Measurements from ENCODE around the gene TESPA1.
"Not testable (repeated sequence)": the region's sequence is repeated elsewhere in the genome, so short reads cannot be mapped to it uniquely, and the experiment has no call there.

The TESPA1 gene

DNA sequence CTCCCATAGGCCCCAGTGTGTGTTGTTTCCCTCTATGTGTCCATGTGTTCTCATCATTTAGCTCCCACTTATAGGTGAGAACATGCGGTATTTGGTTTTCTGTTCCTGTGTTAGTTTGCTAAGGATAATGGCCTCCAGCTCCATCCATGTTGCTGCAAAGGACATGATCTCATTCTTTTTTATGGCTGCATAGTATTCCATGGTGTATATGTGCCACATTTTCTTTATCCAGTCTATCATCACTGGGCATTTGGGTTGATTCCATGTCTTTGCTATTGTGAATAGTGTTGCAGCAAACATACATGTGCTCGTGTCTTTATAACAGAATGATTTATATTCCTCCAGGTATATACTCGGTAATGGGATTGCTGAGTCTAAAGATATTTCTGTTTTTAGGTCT is 2.2 kb upstream of the TESPA1 start:
- FAIRE-seq; DNase-seq (ENCODE audit: low spot score): not testable (repeated sequence)

GRCh38 chr12:54983536-54984101 is 943 bp downstream of the TESPA1 start:
- no peak for FAIRE-seq
- DNase-seq (ENCODE audit: low spot score), result no peak

GRCh38 chr12:54981796-54982195 is 2.8 kb downstream of the TESPA1 start:
- DNase-seq (ENCODE audit: low spot score), result no peak
- no peak for FAIRE-seq

DNA sequence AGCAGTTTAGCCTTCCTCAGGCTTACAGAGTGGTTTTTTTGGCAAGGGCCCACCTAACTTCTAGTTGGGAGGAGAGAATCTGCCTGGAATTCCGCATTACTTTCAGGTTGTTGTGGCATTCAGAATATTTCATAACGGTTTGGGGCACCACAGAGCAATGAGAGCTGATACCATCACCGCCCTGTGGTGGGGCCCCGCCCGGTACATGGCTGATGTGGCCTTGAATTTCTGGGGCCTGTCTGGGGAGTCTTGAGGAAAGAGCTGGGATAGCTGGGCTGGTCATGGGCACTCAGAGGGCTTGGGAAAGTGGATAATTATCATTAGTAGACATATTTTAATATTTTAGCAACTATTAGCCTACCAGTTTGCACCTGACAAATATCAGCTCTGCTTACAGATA is 4.2 kb downstream of the TESPA1 start:
- no peak for DNase-seq (ENCODE audit: low spot score)
- FAIRE-seq, result no peak

GRCh38 chr12:54977857-54978256 is 6.7 kb downstream of the TESPA1 start:
- FAIRE-seq, result no peak

DNA sequence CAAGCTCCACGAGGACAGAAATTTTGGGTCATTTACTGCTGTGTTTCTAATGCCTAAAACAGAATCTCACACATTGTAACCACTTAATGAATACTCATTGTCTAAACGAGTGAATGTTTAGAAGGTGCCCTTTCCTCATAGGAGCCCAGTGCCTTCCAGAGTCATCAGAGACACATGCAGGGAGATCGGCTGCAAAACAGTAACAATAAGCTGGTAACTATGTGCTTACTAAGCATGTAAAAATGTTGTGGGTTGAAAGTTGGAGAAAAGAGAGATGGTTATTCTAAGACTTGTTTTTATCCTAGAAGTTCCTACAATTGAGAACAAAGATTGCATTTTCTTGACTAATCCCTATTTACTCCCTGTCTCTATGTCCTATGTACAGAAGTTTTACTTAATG is 7.4 kb downstream of the TESPA1 start:
- DNase-seq (ENCODE audit: low spot score), result peak; percentile 59
- FAIRE-seq, result no peak

More at GRCh38 chr12:54977857-54978256, 6.7 kb downstream of the TESPA1 start:
- DNase-seq (ENCODE audit: low spot score), result no peak

DNA sequence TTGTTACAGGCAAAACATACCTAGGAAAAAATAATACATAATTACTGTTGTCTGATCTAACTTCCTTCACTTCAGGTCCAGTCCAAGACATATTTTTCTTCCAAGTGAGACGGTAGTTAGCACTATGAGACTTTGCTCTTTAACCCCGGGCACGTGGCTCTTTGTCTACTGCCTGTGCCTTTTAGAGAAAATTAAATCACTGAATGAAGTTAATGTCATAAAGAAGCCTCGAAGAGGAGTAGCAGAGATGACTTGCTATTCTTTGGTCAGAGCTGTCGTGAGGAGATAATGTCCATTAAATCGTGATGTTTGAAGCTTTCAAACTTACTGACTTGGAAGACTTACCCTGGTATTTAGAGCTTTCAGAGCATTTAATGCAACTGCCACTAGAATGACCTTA is 8.7 kb downstream of the TESPA1 start:
- no peak for DNase-seq (ENCODE audit: low spot score)
- no peak for FAIRE-seq

DNA sequence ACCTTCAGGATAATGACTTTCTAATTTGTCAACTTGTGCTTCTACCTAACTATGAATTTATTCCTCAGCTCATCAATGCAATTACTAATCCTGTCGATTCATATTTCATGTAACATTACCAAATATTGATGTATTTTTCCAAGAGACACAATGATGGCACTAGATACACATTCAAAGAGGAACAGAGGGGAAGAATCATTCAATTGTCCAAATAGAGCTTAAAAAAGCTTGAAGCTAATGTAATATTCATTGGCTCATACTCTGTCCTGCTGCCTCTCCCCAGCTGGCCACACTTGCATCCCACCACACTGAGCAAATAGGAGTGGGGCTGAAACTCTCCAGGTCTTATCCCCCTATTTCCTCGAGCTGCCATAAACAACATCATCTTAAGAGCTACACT is 9.3 kb downstream of the TESPA1 start:
- DNase-seq (ENCODE audit: low spot score) (no peak), FAIRE-seq (no peak)

GRCh38 chr12:54974279-54974678 is 10.3 kb downstream of the TESPA1 start:
- FAIRE-seq, result no peak
- DNase-seq (ENCODE audit: low spot score), result no peak

GRCh38 chr12:54973556-54973955 is 11.0 kb downstream of the TESPA1 start:
- no peak for DNase-seq (ENCODE audit: low spot score)
- FAIRE-seq, result no peak

- FAIRE-seq (no peak), DNase-seq (ENCODE audit: low spot score) (no peak)
These were observed 13.8 kb downstream of the TESPA1 start for GRCh38 chr12:54970741-54971140.

- FAIRE-seq (no peak), DNase-seq (ENCODE audit: low spot score) (no peak)
These were observed 16.3 kb downstream of the TESPA1 start for GRCh38 chr12:54968181-54968730.

DNA sequence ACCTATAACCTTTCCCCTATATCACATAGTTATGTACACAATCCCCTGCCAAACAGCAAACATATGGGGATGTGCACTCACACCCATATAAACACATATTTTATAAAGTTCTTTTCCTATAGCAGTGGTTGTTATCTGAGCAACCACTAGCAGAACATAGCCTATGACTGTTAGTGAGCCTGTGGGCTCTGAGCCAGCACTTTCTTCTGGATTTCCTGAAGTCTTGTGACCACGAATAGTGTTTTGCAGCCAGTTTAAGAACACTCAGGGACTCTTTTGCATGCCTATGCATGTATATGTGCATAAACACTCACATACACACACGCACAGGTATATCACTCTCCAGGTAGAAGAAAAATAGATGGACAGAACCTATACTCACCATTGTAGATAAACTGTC is 17.1 kb downstream of the TESPA1 start:
- FAIRE-seq, result no peak
- DNase-seq (ENCODE audit: low spot score), result no peak

DNA sequence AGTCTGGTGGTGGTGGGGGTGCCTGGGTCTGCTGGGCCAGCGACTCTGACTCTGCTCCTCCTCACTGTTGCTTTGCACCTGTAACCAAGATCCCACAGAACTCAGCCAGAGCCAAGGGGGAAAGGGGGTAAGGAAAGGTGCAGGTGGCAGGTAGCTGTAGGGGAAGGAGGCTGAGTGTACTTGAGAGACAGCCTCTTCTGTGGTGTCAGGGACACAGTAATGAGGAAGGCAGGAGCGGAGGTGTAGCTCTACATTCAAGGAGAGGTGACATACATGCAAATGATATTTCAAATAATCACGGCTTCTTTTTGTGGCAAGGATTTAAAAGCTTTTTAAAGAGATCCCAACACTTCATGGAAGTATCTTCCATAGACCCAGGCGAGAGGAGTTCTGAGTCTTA is 23.4 kb downstream of the TESPA1 start:
- no peak for FAIRE-seq
- no peak for DNase-seq (ENCODE audit: low spot score)

GRCh38 chr12:54959291-54960018 is 25.1 kb downstream of the TESPA1 start:
- DNase-seq (ENCODE audit: low spot score), result no peak

GRCh38 chr12:54958048-54958658 is 26.4 kb downstream of the TESPA1 start:
- DNase-seq (ENCODE audit: low spot score) (peak; percentile 52), FAIRE-seq (no peak)

More at GRCh38 chr12:54959291-54960018, 25.1 kb downstream of the TESPA1 start:
- FAIRE-seq, result no peak

DNA sequence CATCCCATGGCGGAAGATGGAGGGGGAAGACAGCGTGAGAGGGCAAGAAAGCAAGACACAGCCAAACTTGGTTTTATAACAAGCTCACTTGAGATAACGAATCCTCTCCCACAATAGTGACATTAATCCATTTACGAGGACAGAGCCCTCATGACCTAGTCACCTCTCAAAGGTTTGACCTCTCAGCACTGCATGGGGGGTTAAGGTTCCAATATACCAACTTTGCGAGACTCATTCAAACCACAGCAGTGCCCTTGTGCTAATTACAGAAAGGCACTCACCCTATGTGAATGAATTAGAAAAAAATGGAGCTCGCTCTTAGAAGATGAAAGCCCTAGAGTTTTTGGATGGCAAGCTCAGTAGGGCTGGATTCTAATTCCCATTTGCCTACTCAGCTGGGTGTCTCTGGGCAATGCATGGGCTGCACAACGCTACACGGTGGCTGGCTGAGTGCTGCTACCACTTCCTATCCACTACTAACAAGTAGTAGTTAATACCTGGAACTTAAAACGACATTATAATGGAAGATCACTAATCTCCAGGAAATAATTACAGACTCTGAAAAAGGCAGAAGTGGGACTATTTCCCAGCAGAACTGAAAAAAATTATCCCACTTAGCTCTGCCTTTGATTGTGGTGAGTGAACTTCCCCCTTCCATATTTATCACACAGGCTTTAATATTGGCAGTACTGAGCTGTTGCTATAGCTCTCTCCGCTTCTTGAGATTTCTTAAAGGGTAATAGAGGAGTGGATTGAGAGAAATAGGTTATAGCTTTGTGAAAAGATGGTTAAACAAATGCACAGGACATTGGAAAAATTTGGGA is 27.5 kb downstream of the TESPA1 start:
- DNase-seq (ENCODE audit: low spot score) (no peak), FAIRE-seq (no peak)

- FAIRE-seq (no peak), DNase-seq (ENCODE audit: low spot score) (no peak)
These were observed 28.2 kb downstream of the TESPA1 start for GRCh38 chr12:54956322-54956721.

DNA sequence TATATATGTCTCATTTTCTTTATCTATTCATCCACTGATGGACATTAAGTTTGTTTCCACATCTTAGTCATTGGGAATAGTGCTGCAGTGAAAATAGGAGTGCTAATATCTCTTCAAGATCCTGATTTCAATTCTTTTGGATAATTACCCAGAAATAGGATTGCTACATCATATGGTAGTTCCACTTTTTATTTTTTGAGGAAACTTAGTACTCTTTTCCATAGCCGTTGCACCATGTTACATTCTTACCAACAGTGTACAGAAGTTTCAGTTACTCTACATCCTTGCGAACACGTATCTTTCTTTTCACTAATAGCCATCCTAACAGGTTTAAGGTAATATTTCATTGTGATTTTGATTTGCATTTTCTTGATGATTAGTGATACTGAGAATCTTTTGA is 29.8 kb downstream of the TESPA1 start:
- DNase-seq (ENCODE audit: low spot score) (no peak), FAIRE-seq (no peak)

DNA sequence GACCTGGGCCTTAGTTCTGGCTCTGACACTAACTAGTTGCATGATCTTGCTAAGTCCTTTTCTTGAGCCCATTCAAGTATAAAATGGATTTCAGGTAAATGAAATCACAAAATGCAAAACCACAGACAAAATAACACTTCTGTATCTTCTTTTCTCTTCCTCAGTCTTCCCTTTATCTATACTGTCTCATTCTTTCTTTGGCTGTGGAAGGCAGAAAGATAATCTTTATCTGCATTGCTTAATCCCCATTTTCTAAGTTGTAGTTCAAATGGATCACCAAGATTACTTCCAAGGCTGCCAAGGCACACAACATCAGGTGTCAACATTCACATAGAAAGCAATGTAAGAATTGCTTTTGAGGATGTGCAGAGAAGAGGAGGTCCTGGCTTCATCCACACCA is 30.3 kb downstream of the TESPA1 start:
- DNase-seq (ENCODE audit: low spot score) (no peak), FAIRE-seq (no peak)

DNA sequence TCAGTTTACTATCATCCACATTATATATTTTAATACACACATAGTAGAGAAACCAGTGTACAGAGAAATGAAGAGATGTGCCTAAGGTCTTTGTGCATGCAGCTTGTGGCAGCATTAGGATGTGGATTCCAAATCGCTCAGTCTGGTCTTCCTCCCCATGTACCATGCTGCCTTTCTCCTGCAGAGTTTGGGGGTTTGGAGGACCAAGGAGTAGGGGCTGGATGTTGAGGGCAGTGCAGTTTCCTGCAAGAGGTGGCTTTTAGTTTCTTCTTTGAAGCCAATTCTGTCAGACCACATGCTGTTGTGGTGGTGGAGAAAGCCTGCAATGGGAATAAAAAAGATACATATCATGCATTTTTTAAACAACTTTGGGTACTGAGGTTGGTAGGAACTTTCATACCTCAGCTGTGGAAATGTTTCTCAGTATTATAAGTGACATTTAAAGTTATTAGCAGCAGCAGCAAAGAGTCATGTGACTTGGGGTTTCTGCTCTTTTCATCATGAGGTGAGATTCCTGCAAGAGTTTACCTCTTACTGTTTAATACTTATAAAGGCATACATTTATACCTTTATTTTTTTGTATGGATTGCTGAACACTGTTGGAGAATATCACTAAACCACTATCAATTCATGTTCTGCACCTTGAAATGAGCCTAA is 34.4 kb downstream of the TESPA1 start:
- DNase-seq (ENCODE audit: low spot score), result no peak
- FAIRE-seq, result no peak

All from urothelium cell line (cell line).